ENCODE data around the gene ZNF423.

- TF ChIP-seq GATA2 (IDR thresholded peaks at IDR 0.05; ENCODE audit: low read depth, low read length) (no peak), GATA3 (IDR thresholded peaks at IDR 0.05; ENCODE audit: low read depth, low read length) (no peak)
These were observed 258.1 kb downstream of the ZNF423 start for GRCh38 chr16:49597796-49598195.

All from SH-SY5Y (cell line).